HG02588 (cell line): ENCODE data around the gene GAS7.

Experiments used
- ATAC-seq: cut with Tn5 transposase; IDR thresholded peaks from one replicate; pipeline ENCODE4 v1.9.1; 2021; ENCODE audit warnings: mild to moderate bottlenecking, moderate library complexity; ENCODE audit not compliant: unreplicated experiment

GAS7 gene

GRCh38 chr17:10198509-10199249 is at the start of gene GAS7:
TSS of gene GAS7 (minus strand) at chr17:10198606.
- ATAC-seq = peak; percentile 61

GRCh38 chr17:10247810-10248209 is 49.4 kb upstream of the GAS7 start:
- ATAC-seq = no peak

GRCh38 chr17:10243883-10244844 is 45.8 kb upstream of the GAS7 start:
- ATAC-seq = no peak

GRCh38 chr17:10241781-10242180 is 43.4 kb upstream of the GAS7 start:
- ATAC-seq = no peak

GRCh38 chr17:10238661-10239060 is 40.3 kb upstream of the GAS7 start:
- no peak for ATAC-seq

- ATAC-seq = no peak
Measured at GRCh38 chr17:10234033-10234432, 35.6 kb upstream of the GAS7 start.

- no peak for ATAC-seq
Measured at GRCh38 chr17:10233161-10233560, 34.8 kb upstream of the GAS7 start.

- no peak for ATAC-seq
Measured at GRCh38 chr17:10229181-10229580, 30.8 kb upstream of the GAS7 start.

GRCh38 chr17:10226930-10227695 is 28.7 kb upstream of the GAS7 start:
- ATAC-seq = no peak

GRCh38 chr17:10224582-10225195 is 26.3 kb upstream of the GAS7 start:
- no peak for ATAC-seq

- no peak for ATAC-seq
Measured at GRCh38 chr17:10219193-10219592, 20.8 kb upstream of the GAS7 start.

GRCh38 chr17:10217916-10218315 is 19.5 kb upstream of the GAS7 start:
- ATAC-seq = no peak

GRCh38 chr17:10216213-10216938 is 18.0 kb upstream of the GAS7 start:
- ATAC-seq = no peak

GRCh38 chr17:10215286-10215685 is 16.9 kb upstream of the GAS7 start:
- ATAC-seq = no peak

GRCh38 chr17:10211666-10212065 is 13.3 kb upstream of the GAS7 start:
- ATAC-seq = no peak

GRCh38 chr17:10210151-10210574 is 11.8 kb upstream of the GAS7 start:
- ATAC-seq = no peak

GRCh38 chr17:10208604-10209193 is 10.3 kb upstream of the GAS7 start:
- ATAC-seq = no peak

- no peak for ATAC-seq
Measured at GRCh38 chr17:10207153-10207552, 8.7 kb upstream of the GAS7 start.

GRCh38 chr17:10205549-10206185 is 7.3 kb upstream of the GAS7 start:
- ATAC-seq = no peak
